Measurements from ENCODE around the gene MRO. TPM values are rescaled to one million over a fixed set of nuclear protein-coding genes. Genes with fewer than 3 reads are reported as not detected.
A peak's percentile ranks its signal among the peaks of the same experiment; 100 is the strongest.

Gene MRO
- total and polyA plus RNA-seq, 11 donors: 0.19 to 6.9 (median 1.6) TPM

GRCh38 chr18:50803592-50803991, 16.2 kb downstream of the MRO start:
- Histone ChIP-seq H3K9me3 (no peaks in the 10 kb centered on the region), H3K4me3 (no peak overlapping the region), H3K4me1 (peaks cover 0 to 10% (median 0%) of the 10 kb centered on the region in 12 donors), H3K27me3 (no peaks in the 10 kb centered on the region), H3K27ac (no peak overlapping the region), H3K36me3 (no peaks in the 10 kb centered on the region)
- 78 to 85% (median 82%) methylated on average over 11 of the region's 11 CpGs for WGBS, 4 donors
- DNase-seq (no peak), ATAC-seq (no peak)
- intact Hi-C loops (cut with DNase I): no loop called here
- no peak for TF ChIP-seq CTCF (IDR thresholded peaks at IDR 0.05)

- DNase-seq: no peak
- no peaks in the 10 kb centered on the region for H3K9me3 ChIP-seq
- intact Hi-C loops (cut with DNase I): no loop called here
- no peak overlapping the region for H3K27ac ChIP-seq
- 57 to 91% (median 69%) methylated on average over 3 of the region's 3 CpGs for WGBS, 4 donors
- no peak overlapping the region for H3K4me3 ChIP-seq
- H3K36me3 ChIP-seq: no peaks in the 10 kb centered on the region
- H3K27me3 ChIP-seq: no peaks in the 10 kb centered on the region
- peaks cover 0 to 10% (median 0%) of the 10 kb centered on the region in 12 donors for H3K4me1 ChIP-seq
- ATAC-seq: no peak
- no peak for TF ChIP-seq CTCF (IDR thresholded peaks at IDR 0.05)
- TF ChIP-seq POLR2A (IDR thresholded peaks at IDR 0.05): no peak
These were observed 17.7 kb downstream of the MRO start for GRCh38 chr18:50802141-50802540.

GRCh38 chr18:50797142-50797541, 22.7 kb downstream of the MRO start:
- intact Hi-C loops (cut with DNase I): no loop called here
- Histone ChIP-seq H3K4me3 (no peak overlapping the region), H3K9me3 (no peaks in the 10 kb centered on the region), H3K27ac (no peak overlapping the region), H3K36me3 (no peaks in the 10 kb centered on the region), H3K27me3 (peaks cover 0 to 9% (median 0%) of the 10 kb centered on the region in 9 donors), H3K4me1 (no peaks in the 10 kb centered on the region)
- TF ChIP-seq CTCF (IDR thresholded peaks at IDR 0.05) (no peak), POLR2A (IDR thresholded peaks at IDR 0.05) (no peak)
- DNase-seq (peak in 1 of 5 donors; percentile 30), ATAC-seq (peak; percentile 43 to 73 (median 69))
- WGBS, 4 donors: 43 to 56% (median 47%) methylated on average over 7 of the region's 7 CpGs

GRCh38 chr18:50796495-50796894, 23.3 kb downstream of the MRO start:
- no peak overlapping the region for H3K4me3 ChIP-seq
- no peaks in the 10 kb centered on the region for H3K36me3 ChIP-seq
- intact Hi-C loops (cut with DNase I): no loop called here
- DNase-seq: no peak
- H3K4me1 ChIP-seq: no peaks in the 10 kb centered on the region
- WGBS, 4 donors: 62 to 72% (median 65%) methylated on average over 2 of the region's 2 CpGs
- TF ChIP-seq CTCF (IDR thresholded peaks at IDR 0.05): no peak
- TF ChIP-seq POLR2A (IDR thresholded peaks at IDR 0.05): no peak
- no peak overlapping the region for H3K27ac ChIP-seq
- no peaks in the 10 kb centered on the region for H3K9me3 ChIP-seq
- peaks cover 0 to 9% (median 0%) of the 10 kb centered on the region in 9 donors for H3K27me3 ChIP-seq
- no peak for ATAC-seq
